Natural killer cell treated with Interleukin-12 subunit alpha and Interleukin-12 subunit beta and Interleukin-15 and Interleukin-18, amount 100 ng/mL, for 72 hours (primary cell): ENCODE results near the gene TBC1D2B. TPM values are rescaled to one million over a fixed set of nuclear protein-coding genes. Genes with fewer than 3 reads are reported as not detected.
"Not testable (repeated sequence)": the region's sequence is repeated elsewhere in the genome, so short reads cannot be mapped to it uniquely, and the experiment has no call there.

Source experiments
- ATAC-seq, 2 donors: fragments of 150-1000 bp; cut with Tn5 transposase in 1 of 2; sonication (Bioruptor Pico), chemical (Tn5 transposase) in 1 of 2; 2 replicates each; pipeline ENCODE4 v1.10.0; 2021
- DNase-seq: peaks from one replicate; pipeline ENCODE4 v3.0.0; 2022; ENCODE audit warnings: low spot score
- H3K27ac Mint-ChIP-seq, 2 donors: 1 replicate in 1 of 2; 2 replicates in 1 of 2; pipeline ENCODE4 v1.8.0; 2022; ENCODE audit warnings: mixed read lengths in 2 of 2, mild to moderate bottlenecking in 1 of 2, moderate library complexity in 1 of 2
- H3K27me3 Mint-ChIP-seq, 2 donors: 1 replicate in 1 of 2; 2 replicates in 1 of 2; pipeline ENCODE4 v1.8.0; 2022; ENCODE audit warnings: mixed read lengths in 2 of 2
- H3K36me3 Mint-ChIP-seq: one replicate; pipeline ENCODE4 v1.8.0; 2022; ENCODE audit warnings: mixed read lengths
- H3K4me1 Mint-ChIP-seq, 2 donors: 1 replicate in 1 of 2; 2 replicates in 1 of 2; pipeline ENCODE4 v1.8.0; 2022; ENCODE audit warnings: low read depth in 2 of 2, mixed read lengths in 2 of 2, mild to moderate bottlenecking in 1 of 2
- H3K4me3 Mint-ChIP-seq: one replicate; pipeline ENCODE4 v1.8.0; 2022; ENCODE audit warnings: mixed read lengths
- H3K9me3 Mint-ChIP-seq: 2 replicates; pipeline ENCODE4 v1.8.0; 2022; ENCODE audit warnings: mixed read lengths
- total RNA-seq, 2 donors: library from RNA; stranded (reverse); gene quantifications; one replicate each; pipeline ENCODE4 v1.2.3, GENCODE V29; 2022

The TBC1D2B gene
- total RNA-seq, 2 donors from 2014 or later: 54.1 to 97.0 TPM

DNA sequence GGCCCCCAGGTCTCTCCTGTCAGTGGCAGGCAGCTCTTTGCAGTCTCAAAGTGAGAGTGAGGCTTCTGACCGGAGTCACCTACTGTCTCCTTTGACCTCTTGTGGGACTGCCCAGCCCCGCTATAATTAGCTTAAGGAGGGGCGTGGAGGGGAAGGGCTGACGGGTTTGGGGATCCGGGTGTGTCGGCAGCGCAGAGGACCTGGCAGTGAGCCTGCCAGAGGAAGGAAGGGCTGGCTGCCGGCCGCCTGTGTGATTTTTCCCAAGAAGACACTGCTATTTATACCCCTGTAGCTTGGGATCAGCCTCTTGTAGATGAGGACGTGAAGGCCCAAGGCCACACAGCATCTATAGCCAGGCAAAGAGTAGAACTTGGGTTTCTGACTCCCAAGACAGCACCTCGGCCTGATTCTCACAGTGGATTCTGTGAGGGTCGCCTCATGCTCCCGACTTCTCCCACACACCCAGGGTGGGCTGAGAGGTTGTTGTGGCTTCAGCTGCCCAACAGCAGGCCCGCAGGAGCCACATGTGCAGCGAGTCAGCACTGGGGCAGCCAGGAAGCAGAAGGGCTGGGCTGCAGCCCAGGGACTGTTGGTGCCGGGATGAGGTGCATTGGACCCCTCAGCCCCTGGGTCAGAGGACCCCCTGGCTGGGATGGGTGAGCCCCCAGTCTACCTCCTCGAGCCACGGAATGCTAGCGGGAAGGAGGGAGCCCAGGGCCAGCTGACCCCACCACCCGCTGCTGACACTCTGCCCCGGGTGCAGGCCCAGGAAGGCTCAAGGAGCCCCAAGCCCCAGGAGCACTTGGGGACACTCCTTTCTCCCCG is 104.0 kb downstream of the TBC1D2B start:
- not testable (repeated sequence) for H3K36me3 Mint-ChIP-seq, H3K27me3 Mint-ChIP-seq, H3K9me3 Mint-ChIP-seq, H3K27ac Mint-ChIP-seq, H3K4me3 Mint-ChIP-seq, ATAC-seq, DNase-seq, H3K4me1 Mint-ChIP-seq

DNA sequence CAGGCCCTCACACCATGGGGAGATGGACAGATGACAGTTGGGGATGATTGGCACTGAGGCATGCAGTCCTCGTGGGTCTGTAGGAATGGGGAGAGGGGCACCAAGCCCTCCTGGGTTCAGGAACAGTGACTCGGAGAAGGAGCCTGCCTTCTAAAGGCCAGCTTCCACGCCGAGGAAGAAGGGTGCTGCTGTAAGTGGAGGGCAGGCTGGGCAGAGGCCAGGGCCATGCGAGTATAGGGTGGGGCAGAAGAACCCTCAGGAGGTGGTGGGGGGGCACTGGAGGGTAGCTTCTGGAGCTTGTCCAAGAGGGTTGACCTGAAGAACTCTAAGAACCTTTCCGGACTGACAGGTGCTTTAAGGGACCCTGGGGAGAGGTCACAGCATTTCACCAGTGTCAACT is 104.8 kb downstream of the TBC1D2B start:
- H3K4me1 Mint-ChIP-seq, H3K27ac Mint-ChIP-seq, H3K9me3 Mint-ChIP-seq, H3K36me3 Mint-ChIP-seq, H3K4me3 Mint-ChIP-seq, DNase-seq, ATAC-seq: not testable (repeated sequence)
- peaks cover 0 to 11% of the 10 kb centered on the region in 2 donors for H3K27me3 Mint-ChIP-seq

- peaks cover 0 to 12% of the 10 kb centered on the region in 2 donors for H3K27me3 Mint-ChIP-seq
- H3K27ac Mint-ChIP-seq, H3K4me1 Mint-ChIP-seq, ATAC-seq, H3K4me3 Mint-ChIP-seq, H3K9me3 Mint-ChIP-seq, H3K36me3 Mint-ChIP-seq, DNase-seq: not testable (repeated sequence)
These were observed 105.6 kb downstream of the TBC1D2B start for GRCh38 chr15:77971875-77972274.

- H3K27ac Mint-ChIP-seq, H3K4me1 Mint-ChIP-seq, H3K36me3 Mint-ChIP-seq, H3K9me3 Mint-ChIP-seq, H3K4me3 Mint-ChIP-seq, ATAC-seq, DNase-seq: not testable (repeated sequence)
- H3K27me3 Mint-ChIP-seq: peaks cover 0 to 15% of the 10 kb centered on the region in 2 donors
These were observed 106.6 kb downstream of the TBC1D2B start for GRCh38 chr15:77970813-77971360.

DNA sequence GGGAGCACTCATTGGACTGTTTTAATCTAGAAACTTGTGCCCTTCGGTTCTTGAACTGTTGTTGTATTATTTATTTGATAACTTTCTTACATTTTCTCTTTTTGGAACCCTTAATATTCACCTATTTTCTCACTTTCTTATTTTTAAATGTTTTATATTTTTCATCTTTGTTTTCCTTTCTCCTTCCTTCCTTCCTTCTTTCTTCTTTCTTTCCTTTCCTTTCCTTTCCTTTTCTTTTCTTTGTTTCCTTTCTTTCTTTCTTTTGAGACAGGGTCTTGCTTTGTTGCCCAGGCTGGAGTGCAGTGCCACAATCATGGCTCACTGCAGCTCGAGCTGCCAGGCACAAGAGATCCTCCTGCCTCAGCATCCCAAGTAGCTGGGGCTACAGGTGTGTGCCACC is 108.5 kb downstream of the TBC1D2B start:
- no peaks in the 10 kb centered on the region for H3K9me3 Mint-ChIP-seq
- H3K27ac Mint-ChIP-seq: no peak overlapping the region
- H3K4me3 Mint-ChIP-seq: no peak overlapping the region
- no peaks in the 10 kb centered on the region for H3K36me3 Mint-ChIP-seq
- ATAC-seq: no peak
- no peak for DNase-seq
- no peaks in the 10 kb centered on the region for H3K4me1 Mint-ChIP-seq
- peaks cover 2 to 23% of the 10 kb centered on the region in 2 donors for H3K27me3 Mint-ChIP-seq

DNA sequence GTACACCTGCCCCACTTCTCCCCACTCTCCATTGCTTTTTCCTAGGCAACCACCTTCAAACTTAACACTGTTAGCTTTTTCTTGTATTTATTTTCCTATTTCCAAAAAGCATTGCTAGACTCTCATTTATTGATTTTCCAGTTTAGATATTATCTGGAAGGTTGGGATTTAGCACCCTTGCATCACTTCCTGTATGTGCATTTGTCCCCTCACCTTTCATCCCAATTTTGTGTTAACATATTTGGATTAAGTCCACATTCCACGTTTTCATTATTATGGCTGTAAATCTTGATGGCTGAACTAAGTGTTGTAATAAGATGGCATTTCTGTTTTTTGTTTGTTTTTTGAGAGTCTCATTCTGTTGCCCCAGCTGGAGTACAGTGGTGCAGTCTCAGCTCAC is 109.7 kb downstream of the TBC1D2B start:
- Mint-ChIP-seq H3K27me3 (peaks cover 12 to 31% of the 10 kb centered on the region in 2 donors), H3K36me3 (no peaks in the 10 kb centered on the region), H3K9me3 (no peaks in the 10 kb centered on the region), H3K4me1 (no peaks in the 10 kb centered on the region), H3K4me3 (no peak overlapping the region), H3K27ac (no peak overlapping the region)
- DNase-seq: no peak
- ATAC-seq: no peak

- DNase-seq, H3K4me1 Mint-ChIP-seq, H3K36me3 Mint-ChIP-seq, H3K27ac Mint-ChIP-seq, H3K4me3 Mint-ChIP-seq, H3K9me3 Mint-ChIP-seq, ATAC-seq: not testable (repeated sequence)
- peaks cover 14 to 31% of the 10 kb centered on the region in 2 donors for H3K27me3 Mint-ChIP-seq
These were observed 110.3 kb downstream of the TBC1D2B start for GRCh38 chr15:77967235-77967615.

- ATAC-seq: peak; percentile 71 to 76
- Mint-ChIP-seq H3K9me3 (no peaks in the 10 kb centered on the region), H3K4me1 (no peaks in the 10 kb centered on the region), H3K27me3 (peaks cover 14 to 30% of the 10 kb centered on the region in 2 donors), H3K36me3 (no peaks in the 10 kb centered on the region), H3K27ac (no peak overlapping the region), H3K4me3 (no peak overlapping the region)
- DNase-seq: no peak
These were observed 110.8 kb downstream of the TBC1D2B start for GRCh38 chr15:77966540-77967234.

DNA sequence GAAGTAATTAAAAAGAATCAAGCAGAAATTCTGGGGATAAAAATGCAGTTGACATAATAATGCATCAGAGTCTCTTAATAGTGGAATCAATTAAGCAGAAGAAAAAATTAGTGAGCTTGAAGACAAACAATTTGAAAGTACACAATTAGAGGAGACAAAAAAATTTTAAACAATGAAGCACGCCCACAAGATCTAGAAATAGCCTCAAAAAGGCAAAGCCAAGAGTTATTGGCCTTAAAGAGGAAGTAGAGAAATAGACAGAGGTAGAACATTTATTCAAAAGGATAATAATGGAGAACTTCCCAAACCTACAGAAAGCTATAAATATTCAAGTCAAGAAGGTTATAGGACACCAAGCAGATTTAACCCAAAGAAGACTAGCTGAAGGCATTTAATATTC is 113.3 kb downstream of the TBC1D2B start:
- H3K4me3 Mint-ChIP-seq: no peak overlapping the region
- DNase-seq: no peak
- H3K4me1 Mint-ChIP-seq: peaks cover 0 to 7% of the 10 kb centered on the region in 2 donors
- no peaks in the 10 kb centered on the region for H3K9me3 Mint-ChIP-seq
- peaks cover 27 to 38% of the 10 kb centered on the region in 2 donors for H3K27me3 Mint-ChIP-seq
- no peak for ATAC-seq
- H3K36me3 Mint-ChIP-seq: no peaks in the 10 kb centered on the region
- H3K27ac Mint-ChIP-seq: peak overlapping the region in 1 of 2 donors; percentile 35

DNA sequence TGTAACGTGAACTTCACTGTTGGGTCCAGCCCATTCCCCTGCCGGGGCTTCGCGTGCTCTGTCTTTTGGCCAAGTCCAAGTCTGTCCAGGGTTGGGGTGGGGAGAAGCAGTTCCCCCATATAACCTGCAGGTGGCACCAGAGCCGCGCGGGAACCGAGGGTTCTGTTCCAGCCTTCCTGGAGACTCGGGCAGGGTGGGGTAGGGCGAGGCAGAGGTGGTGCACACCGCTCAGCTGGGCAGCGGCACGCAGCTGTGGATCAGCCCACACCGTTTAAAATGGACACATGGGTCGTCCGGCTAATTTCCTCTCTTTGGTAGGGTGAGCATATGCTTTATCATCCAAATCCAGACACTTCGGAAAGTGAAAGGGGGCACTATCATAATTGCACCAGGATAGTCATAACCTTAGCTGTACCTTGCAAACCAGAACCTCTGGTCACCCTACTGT is 118.1 kb downstream of the TBC1D2B start:
- H3K27me3 Mint-ChIP-seq: peaks cover 32 to 37% of the 10 kb centered on the region in 2 donors
- ATAC-seq (peak; percentile 95 to 96), DNase-seq (peak; percentile 77)
- no peak overlapping the region for H3K4me3 Mint-ChIP-seq
- H3K36me3 Mint-ChIP-seq: no peaks in the 10 kb centered on the region
- peaks cover 2 to 15% of the 10 kb centered on the region in 2 donors for H3K4me1 Mint-ChIP-seq
- H3K27ac Mint-ChIP-seq: no peak overlapping the region
- no peaks in the 10 kb centered on the region for H3K9me3 Mint-ChIP-seq

DNA sequence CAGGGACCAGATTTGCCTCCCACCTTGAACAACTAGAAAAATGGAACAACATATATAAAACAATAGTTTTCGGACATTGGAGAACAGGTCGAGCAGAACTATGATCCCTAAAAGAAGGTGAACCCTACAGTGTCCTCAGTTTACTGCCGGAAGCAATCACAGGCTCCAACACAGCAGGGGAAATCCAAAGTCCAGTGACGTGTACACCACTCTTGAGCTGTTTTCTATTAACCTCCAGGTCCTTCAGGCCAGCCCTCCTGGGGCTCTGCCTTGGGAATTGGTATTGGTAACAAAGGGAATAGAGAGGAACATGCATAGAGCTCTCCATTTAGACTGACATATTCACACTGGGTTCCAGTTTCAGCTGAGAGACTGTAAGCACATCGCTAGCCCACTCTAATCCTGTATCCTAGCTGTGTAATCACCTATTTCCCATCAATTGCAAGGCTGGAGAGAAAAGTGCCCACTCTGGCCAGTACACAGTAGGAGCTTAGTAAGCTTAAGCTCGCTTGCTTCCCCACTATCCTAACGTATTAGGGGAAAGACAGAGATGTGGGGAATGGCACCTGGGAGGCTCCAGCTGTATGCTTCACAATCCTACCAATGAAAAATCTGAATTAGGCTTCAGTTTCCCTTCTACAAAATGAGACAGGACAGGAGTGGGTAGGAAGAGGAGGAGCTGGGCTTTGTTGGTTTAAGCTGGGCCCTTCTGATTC is 118.6 kb downstream of the TBC1D2B start:
- DNase-seq, H3K36me3 Mint-ChIP-seq, H3K4me3 Mint-ChIP-seq, ATAC-seq, H3K27ac Mint-ChIP-seq, H3K9me3 Mint-ChIP-seq: not testable (repeated sequence)
- H3K27me3 Mint-ChIP-seq: peaks cover 26 to 34% of the 10 kb centered on the region in 2 donors
- peaks cover 8 to 19% of the 10 kb centered on the region in 2 donors for H3K4me1 Mint-ChIP-seq

DNA sequence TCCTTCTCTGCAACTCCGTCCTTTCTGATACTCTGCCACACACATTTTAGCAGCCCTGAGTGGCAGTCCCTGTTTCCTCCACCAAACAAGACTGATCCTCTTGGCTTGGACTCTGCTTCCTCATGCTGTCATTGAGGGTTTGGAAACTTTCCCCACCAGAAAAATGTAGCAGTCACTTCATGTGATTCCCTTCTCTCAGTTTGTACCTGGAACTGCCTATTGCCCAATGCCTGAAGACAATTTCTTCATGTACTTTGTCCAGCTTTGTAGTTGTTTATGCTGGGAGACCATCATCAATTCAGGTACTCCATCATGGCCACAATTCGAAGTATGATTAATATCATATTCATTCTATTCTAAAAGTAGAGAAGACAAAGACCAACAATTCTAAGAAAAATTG is 119.5 kb downstream of the TBC1D2B start:
- not testable (repeated sequence) for H3K9me3 Mint-ChIP-seq, ATAC-seq, H3K4me3 Mint-ChIP-seq, DNase-seq, H3K36me3 Mint-ChIP-seq, H3K27ac Mint-ChIP-seq
- peaks cover 9 to 22% of the 10 kb centered on the region in 2 donors for H3K4me1 Mint-ChIP-seq
- peaks cover 23 to 27% of the 10 kb centered on the region in 2 donors for H3K27me3 Mint-ChIP-seq

DNA sequence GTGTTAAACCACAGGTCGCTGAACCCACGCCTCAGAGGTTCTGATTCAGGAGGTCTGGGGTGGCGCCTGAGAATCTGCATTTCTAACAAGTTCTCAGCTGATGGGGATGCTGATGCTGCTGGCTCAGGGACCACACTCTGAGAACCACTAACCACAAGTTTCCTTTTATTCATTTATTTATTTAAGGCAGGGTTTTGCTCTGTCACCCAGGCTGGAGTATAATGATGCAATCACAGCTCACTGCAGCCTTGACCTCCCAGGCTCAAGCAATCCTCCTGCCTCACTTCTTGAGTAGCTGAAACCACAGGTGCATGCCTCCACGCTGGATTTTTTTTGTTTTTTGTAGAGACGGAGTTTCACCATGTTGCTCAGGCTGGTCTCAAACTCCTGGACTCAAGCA is 123.6 kb downstream of the TBC1D2B start:
- Mint-ChIP-seq H3K4me1 (peaks cover 9 to 15% of the 10 kb centered on the region in 2 donors), H3K27ac (peak overlapping the region; percentile 39 to 41), H3K27me3 (peaks cover 8 to 10% of the 10 kb centered on the region in 2 donors)
- DNase-seq (peak; percentile 76), ATAC-seq (peak; percentile 83 to 87)
- H3K9me3 Mint-ChIP-seq, H3K36me3 Mint-ChIP-seq, H3K4me3 Mint-ChIP-seq: not testable (repeated sequence)
